ENCODE results near the gene KRTAP29-1.
"Not testable (repeated sequence)": the region's sequence is repeated elsewhere in the genome, so short reads cannot be mapped to it uniquely, and the experiment has no call there.

Gene KRTAP29-1

GRCh38 chr17:41301916-41302901 is at the start of gene KRTAP29-1:
KRTAP29-1 (minus strand) TSS chr17:41302851; CDS start chr17:41302851, 0 bp downstream.
- TF ChIP-seq TCF12 (IDR thresholded peaks at IDR 0.05; ENCODE audit: low read depth) = no peak
- no peak for TF ChIP-seq EP300 (IDR thresholded peaks at IDR 0.05; ENCODE audit: borderline replicate concordance)
- no peak for TF ChIP-seq TEAD4 (IDR thresholded peaks at IDR 0.05)
- no peak for TF ChIP-seq ZBTB7A (IDR thresholded peaks at IDR 0.05; ENCODE audit: low read depth)

GRCh38 chr17:41351177-41351576 is 48.5 kb upstream of the KRTAP29-1 start:
- TF ChIP-seq YY1 (IDR thresholded peaks at IDR 0.05; ENCODE audit: low read depth) (no peak), FOXM1 (IDR thresholded peaks at IDR 0.05; ENCODE audit: borderline replicate concordance, low read depth) (no peak), TEAD4 (IDR thresholded peaks at IDR 0.05) (no peak), TCF12 (IDR thresholded peaks at IDR 0.05; ENCODE audit: low read depth) (no peak), ZBTB7A (IDR thresholded peaks at IDR 0.05; ENCODE audit: low read depth) (no peak), REST (IDR thresholded peaks at IDR 0.05; ENCODE audit: low read depth) (no peak), MAX (IDR thresholded peaks at IDR 0.05) (no peak), NFIC (IDR thresholded peaks at IDR 0.05) (no peak), CEBPB (IDR thresholded peaks at IDR 0.05) (no peak), EP300 (IDR thresholded peaks at IDR 0.05; ENCODE audit: borderline replicate concordance) (no peak), CREB1 (IDR thresholded peaks at IDR 0.05; ENCODE audit: low read depth) (no peak), EGR1 (IDR thresholded peaks at IDR 0.05) (no peak), RAD21 (IDR thresholded peaks at IDR 0.05; ENCODE audit: low read depth) (no peak)

GRCh38 chr17:41350381-41350878 is 47.8 kb upstream of the KRTAP29-1 start, which contains the start of gene KRT33A:
KRT33A (minus strand) TSS chr17:41350828; CDS start chr17:41350767, 61 bp downstream.
- not testable (repeated sequence) for TF ChIP-seq TCF12 (IDR thresholded peaks at IDR 0.05; ENCODE audit: low read depth); EP300 (IDR thresholded peaks at IDR 0.05; ENCODE audit: borderline replicate concordance); TAF1 (IDR thresholded peaks at IDR 0.05; ENCODE audit: low read depth)

GRCh38 chr17:41347869-41348760 is 45.5 kb upstream of the KRTAP29-1 start:
- TF ChIP-seq CEBPB (IDR thresholded peaks at IDR 0.05) (no peak), FOXM1 (IDR thresholded peaks at IDR 0.05; ENCODE audit: borderline replicate concordance, low read depth) (no peak), CREB1 (IDR thresholded peaks at IDR 0.05; ENCODE audit: low read depth) (no peak), ZBTB7A (IDR thresholded peaks at IDR 0.05; ENCODE audit: low read depth) (no peak), TAF1 (IDR thresholded peaks at IDR 0.05; ENCODE audit: low read depth) (no peak)

GRCh38 chr17:41345992-41346391 is 43.3 kb upstream of the KRTAP29-1 start:
- no peak for TF ChIP-seq MAX (IDR thresholded peaks at IDR 0.05)
- no peak for TF ChIP-seq REST (IDR thresholded peaks at IDR 0.05; ENCODE audit: low read depth)
- TF ChIP-seq ZBTB7A (IDR thresholded peaks at IDR 0.05; ENCODE audit: low read depth) = no peak
- no peak for TF ChIP-seq TEAD4 (IDR thresholded peaks at IDR 0.05)
- TF ChIP-seq TAF1 (IDR thresholded peaks at IDR 0.05; ENCODE audit: low read depth) = no peak
- TF ChIP-seq RAD21 (IDR thresholded peaks at IDR 0.05; ENCODE audit: low read depth) = no peak
- no peak for TF ChIP-seq YY1 (IDR thresholded peaks at IDR 0.05; ENCODE audit: low read depth)
- TF ChIP-seq TCF12 (IDR thresholded peaks at IDR 0.05; ENCODE audit: low read depth) = no peak
- no peak for TF ChIP-seq CEBPB (IDR thresholded peaks at IDR 0.05)
- TF ChIP-seq CREB1 (IDR thresholded peaks at IDR 0.05; ENCODE audit: low read depth) = no peak
- TF ChIP-seq USF1 (IDR thresholded peaks at IDR 0.05) = no peak
- TF ChIP-seq EGR1 (IDR thresholded peaks at IDR 0.05) = no peak
- no peak for TF ChIP-seq EP300 (IDR thresholded peaks at IDR 0.05; ENCODE audit: borderline replicate concordance)
- TF ChIP-seq FOXM1 (IDR thresholded peaks at IDR 0.05; ENCODE audit: borderline replicate concordance, low read depth) = no peak
